ENCODE results near the gene SLC4A8.
"Not testable (repeated sequence)": the region's sequence is repeated elsewhere in the genome, so short reads cannot be mapped to it uniquely, and the experiment has no call there.

Gene SLC4A8

DNA sequence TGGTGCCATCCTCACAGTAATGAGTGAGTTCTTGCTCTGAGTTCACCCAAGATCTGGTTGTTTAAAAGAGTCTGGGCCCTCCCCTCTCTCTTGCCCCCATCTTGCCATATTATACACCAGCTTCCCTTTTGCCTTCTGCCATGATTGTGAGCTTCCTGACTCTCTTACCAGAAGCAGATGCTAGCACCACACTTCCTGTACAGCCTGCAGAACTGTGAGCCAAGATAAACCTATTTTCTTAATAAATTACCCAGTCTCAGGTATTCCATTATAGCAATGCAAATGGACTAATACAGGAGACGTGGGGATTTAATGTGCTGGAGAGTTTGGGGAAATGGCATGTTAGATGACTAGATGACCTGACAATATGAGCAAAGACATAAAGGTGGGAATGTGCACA lies 12.8 kb downstream of the SLC4A8 start:
- Histone ChIP-seq H3K4me1 (ENCODE audit: control insufficient read depth in 1 of 2, insufficient read depth in 2 of 2, low read length in 2 of 2) (no peaks in the 10 kb centered on the region), H3K4me3 (ENCODE audit: low read depth in 1 of 2, low read length in 2 of 2) (no peak overlapping the region), H3K9me3 (ENCODE audit: control insufficient read depth in 1 of 2, low read length in 2 of 2) (no peaks in the 10 kb centered on the region), H3K27ac (ENCODE audit: low read length) (no peak overlapping the region), H3K27me3 (ENCODE audit: low read depth, low read length) (no peaks in the 10 kb centered on the region), H3K36me3 (ENCODE audit: control insufficient read depth in 1 of 2, insufficient read depth in 2 of 2, low read length in 2 of 2) (no peaks in the 10 kb centered on the region)

GRCh38 chr12:51439330-51439729 lies 14.7 kb downstream of the SLC4A8 start:
- no peak overlapping the region for H3K27ac ChIP-seq (ENCODE audit: low read length)
- H3K4me1 ChIP-seq (ENCODE audit: control insufficient read depth in 1 of 2, insufficient read depth in 2 of 2, low read length in 2 of 2) = no peaks in the 10 kb centered on the region
- no peak overlapping the region for H3K4me3 ChIP-seq (ENCODE audit: low read depth in 1 of 2, low read length in 2 of 2)
- no peaks in the 10 kb centered on the region for H3K36me3 ChIP-seq (ENCODE audit: control insufficient read depth in 1 of 2, insufficient read depth in 2 of 2, low read length in 2 of 2)
- H3K27me3 ChIP-seq (ENCODE audit: low read depth, low read length) = no peaks in the 10 kb centered on the region
- no peaks in the 10 kb centered on the region for H3K9me3 ChIP-seq (ENCODE audit: control insufficient read depth in 1 of 2, low read length in 2 of 2)

- Histone ChIP-seq H3K27ac (ENCODE audit: low read length) (no peak overlapping the region), H3K27me3 (ENCODE audit: low read depth, low read length) (no peaks in the 10 kb centered on the region), H3K36me3 (ENCODE audit: control insufficient read depth in 1 of 2, insufficient read depth in 2 of 2, low read length in 2 of 2) (no peaks in the 10 kb centered on the region), H3K4me1 (ENCODE audit: control insufficient read depth in 1 of 2, insufficient read depth in 2 of 2, low read length in 2 of 2) (no peaks in the 10 kb centered on the region), H3K4me3 (ENCODE audit: low read depth in 1 of 2, low read length in 2 of 2) (no peak overlapping the region), H3K9me3 (ENCODE audit: control insufficient read depth in 1 of 2, low read length in 2 of 2) (no peaks in the 10 kb centered on the region)
Observed at GRCh38 chr12:51441583-51441982, 17.0 kb downstream of the SLC4A8 start.

- Histone ChIP-seq H3K4me3 (ENCODE audit: low read depth in 1 of 2, low read length in 2 of 2) (no peak overlapping the region), H3K36me3 (ENCODE audit: control insufficient read depth in 1 of 2, insufficient read depth in 2 of 2, low read length in 2 of 2) (no peaks in the 10 kb centered on the region), H3K27me3 (ENCODE audit: low read depth, low read length) (no peaks in the 10 kb centered on the region), H3K27ac (ENCODE audit: low read length) (no peak overlapping the region), H3K9me3 (ENCODE audit: control insufficient read depth in 1 of 2, low read length in 2 of 2) (no peaks in the 10 kb centered on the region), H3K4me1 (ENCODE audit: control insufficient read depth in 1 of 2, insufficient read depth in 2 of 2, low read length in 2 of 2) (no peaks in the 10 kb centered on the region)
Observed at GRCh38 chr12:51442324-51442723, 17.7 kb downstream of the SLC4A8 start.

GRCh38 chr12:51443573-51443972 lies 18.9 kb downstream of the SLC4A8 start:
- H3K9me3 ChIP-seq (ENCODE audit: control insufficient read depth in 1 of 2, low read length in 2 of 2) = no peaks in the 10 kb centered on the region
- H3K4me1 ChIP-seq (ENCODE audit: control insufficient read depth in 1 of 2, insufficient read depth in 2 of 2, low read length in 2 of 2) = no peaks in the 10 kb centered on the region
- no peak overlapping the region for H3K4me3 ChIP-seq (ENCODE audit: low read depth in 1 of 2, low read length in 2 of 2)
- no peaks in the 10 kb centered on the region for H3K36me3 ChIP-seq (ENCODE audit: control insufficient read depth in 1 of 2, insufficient read depth in 2 of 2, low read length in 2 of 2)
- H3K27me3 ChIP-seq (ENCODE audit: low read depth, low read length) = no peaks in the 10 kb centered on the region
- no peak overlapping the region for H3K27ac ChIP-seq (ENCODE audit: low read length)

GRCh38 chr12:51448618-51449256 lies 24.1 kb downstream of the SLC4A8 start:
- Histone ChIP-seq H3K9me3 (ENCODE audit: control insufficient read depth in 1 of 2, low read length in 2 of 2) (no peaks in the 10 kb centered on the region), H3K27ac (ENCODE audit: low read length) (no peak overlapping the region), H3K27me3 (ENCODE audit: low read depth, low read length) (no peaks in the 10 kb centered on the region), H3K4me1 (ENCODE audit: control insufficient read depth in 1 of 2, insufficient read depth in 2 of 2, low read length in 2 of 2) (no peaks in the 10 kb centered on the region), H3K4me3 (ENCODE audit: low read depth in 1 of 2, low read length in 2 of 2) (no peak overlapping the region), H3K36me3 (ENCODE audit: control insufficient read depth in 1 of 2, insufficient read depth in 2 of 2, low read length in 2 of 2) (no peaks in the 10 kb centered on the region)

GRCh38 chr12:51449580-51450246 lies 25.1 kb downstream of the SLC4A8 start:
- Histone ChIP-seq H3K9me3 (ENCODE audit: control insufficient read depth in 1 of 2, low read length in 2 of 2) (no peaks in the 10 kb centered on the region), H3K4me1 (ENCODE audit: control insufficient read depth in 1 of 2, insufficient read depth in 2 of 2, low read length in 2 of 2) (no peaks in the 10 kb centered on the region), H3K4me3 (ENCODE audit: low read depth in 1 of 2, low read length in 2 of 2) (no peak overlapping the region), H3K36me3 (ENCODE audit: control insufficient read depth in 1 of 2, insufficient read depth in 2 of 2, low read length in 2 of 2) (no peaks in the 10 kb centered on the region), H3K27me3 (ENCODE audit: low read depth, low read length) (no peaks in the 10 kb centered on the region), H3K27ac (ENCODE audit: low read length) (no peak overlapping the region)

- Histone ChIP-seq H3K36me3 (ENCODE audit: control insufficient read depth in 1 of 2, insufficient read depth in 2 of 2, low read length in 2 of 2) (no peaks in the 10 kb centered on the region), H3K27ac (ENCODE audit: low read length) (no peak overlapping the region), H3K4me1 (ENCODE audit: control insufficient read depth in 1 of 2, insufficient read depth in 2 of 2, low read length in 2 of 2) (no peaks in the 10 kb centered on the region), H3K9me3 (ENCODE audit: control insufficient read depth in 1 of 2, low read length in 2 of 2) (no peaks in the 10 kb centered on the region), H3K4me3 (ENCODE audit: low read depth in 1 of 2, low read length in 2 of 2) (no peak overlapping the region), H3K27me3 (ENCODE audit: low read depth, low read length) (no peaks in the 10 kb centered on the region)
Observed at GRCh38 chr12:51450333-51450732, 25.7 kb downstream of the SLC4A8 start.

GRCh38 chr12:51450806-51451205 lies 26.2 kb downstream of the SLC4A8 start:
- Histone ChIP-seq H3K27me3 (ENCODE audit: low read depth, low read length) (no peaks in the 10 kb centered on the region), H3K36me3 (ENCODE audit: control insufficient read depth in 1 of 2, insufficient read depth in 2 of 2, low read length in 2 of 2) (no peaks in the 10 kb centered on the region), H3K4me3 (ENCODE audit: low read depth in 1 of 2, low read length in 2 of 2) (no peak overlapping the region), H3K9me3 (ENCODE audit: control insufficient read depth in 1 of 2, low read length in 2 of 2) (no peaks in the 10 kb centered on the region), H3K4me1 (ENCODE audit: control insufficient read depth in 1 of 2, insufficient read depth in 2 of 2, low read length in 2 of 2) (no peaks in the 10 kb centered on the region), H3K27ac (ENCODE audit: low read length) (no peak overlapping the region)

DNA sequence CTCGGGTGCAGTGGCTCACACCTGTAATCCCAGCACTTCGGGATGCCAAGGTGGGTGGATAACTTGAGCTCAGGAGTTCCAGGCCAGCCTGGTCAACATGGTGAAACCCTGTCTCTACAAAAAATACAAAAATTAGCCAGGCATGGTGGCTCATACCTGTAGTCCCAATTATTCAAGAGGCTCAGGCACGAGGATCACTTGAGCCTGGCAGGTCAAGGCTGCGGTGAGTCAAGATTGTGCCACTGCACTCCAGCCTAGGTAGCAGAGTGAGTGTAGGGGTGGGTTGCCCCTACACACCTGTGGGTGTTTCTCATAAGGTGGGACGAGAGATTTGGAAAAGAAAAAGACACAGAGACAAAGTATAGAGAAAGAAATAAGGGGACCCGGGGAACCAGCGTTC lies 29.4 kb downstream of the SLC4A8 start:
- H3K4me1 ChIP-seq (ENCODE audit: control insufficient read depth in 1 of 2, insufficient read depth in 2 of 2, low read length in 2 of 2); H3K27me3 ChIP-seq (ENCODE audit: low read depth, low read length); H3K36me3 ChIP-seq (ENCODE audit: control insufficient read depth in 1 of 2, insufficient read depth in 2 of 2, low read length in 2 of 2); H3K4me3 ChIP-seq (ENCODE audit: low read depth in 1 of 2, low read length in 2 of 2); H3K27ac ChIP-seq (ENCODE audit: low read length); H3K9me3 ChIP-seq (ENCODE audit: control insufficient read depth in 1 of 2, low read length in 2 of 2): not testable (repeated sequence)

GRCh38 chr12:51455050-51455449 lies 30.4 kb downstream of the SLC4A8 start:
- H3K27me3 ChIP-seq (ENCODE audit: low read depth, low read length); H3K4me3 ChIP-seq (ENCODE audit: low read depth in 1 of 2, low read length in 2 of 2); H3K27ac ChIP-seq (ENCODE audit: low read length); H3K4me1 ChIP-seq (ENCODE audit: control insufficient read depth in 1 of 2, insufficient read depth in 2 of 2, low read length in 2 of 2); H3K9me3 ChIP-seq (ENCODE audit: control insufficient read depth in 1 of 2, low read length in 2 of 2); H3K36me3 ChIP-seq (ENCODE audit: control insufficient read depth in 1 of 2, insufficient read depth in 2 of 2, low read length in 2 of 2): not testable (repeated sequence)

- Histone ChIP-seq H3K4me3 (ENCODE audit: low read depth in 1 of 2, low read length in 2 of 2) (no peak overlapping the region), H3K4me1 (ENCODE audit: control insufficient read depth in 1 of 2, insufficient read depth in 2 of 2, low read length in 2 of 2) (no peaks in the 10 kb centered on the region), H3K36me3 (ENCODE audit: control insufficient read depth in 1 of 2, insufficient read depth in 2 of 2, low read length in 2 of 2) (no peaks in the 10 kb centered on the region), H3K27ac (ENCODE audit: low read length) (no peak overlapping the region), H3K27me3 (ENCODE audit: low read depth, low read length) (no peaks in the 10 kb centered on the region), H3K9me3 (ENCODE audit: control insufficient read depth in 1 of 2, low read length in 2 of 2) (no peaks in the 10 kb centered on the region)
Observed at GRCh38 chr12:51458635-51459034, 34.0 kb downstream of the SLC4A8 start.

Data from muscle layer of duodenum (tissue), 2 donors.